HG02763 (cell line): ENCODE measurements around the gene MT1M.
"Not testable (repeated sequence)": the region's sequence is repeated elsewhere in the genome, so short reads cannot be mapped to it uniquely, and the experiment has no call there.

Experiments
- ATAC-seq: cut with Tn5 transposase; IDR thresholded peaks from one replicate; pipeline ENCODE4 v1.9.1; 2021; ENCODE audit warnings: mild to moderate bottlenecking, moderate library complexity; ENCODE audit not compliant: unreplicated experiment

MT1M gene

DNA sequence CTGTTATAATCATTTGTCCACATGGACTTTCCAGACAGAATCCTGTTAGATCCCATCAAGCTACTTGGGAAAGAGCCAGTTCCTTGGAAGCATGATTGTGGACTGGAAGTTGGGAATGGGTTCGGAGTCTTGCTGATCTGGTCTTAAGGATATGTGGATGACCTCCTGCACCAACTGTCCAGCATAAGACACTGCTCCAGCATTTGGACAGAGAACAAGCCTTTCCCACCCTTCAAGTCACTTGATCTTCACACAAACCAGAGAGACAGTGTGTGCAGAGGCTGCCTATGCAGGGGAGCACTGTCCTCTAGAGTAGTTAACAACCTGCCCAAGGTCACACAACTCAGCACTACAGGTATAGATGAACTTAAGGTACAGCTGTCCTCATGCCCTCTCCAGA is 13.4 kb downstream of the MT1M start:
- no peak for ATAC-seq

- ATAC-seq: no peak
Observed at GRCh38 chr16:56647641-56648431, 15.4 kb downstream of the MT1M start.

DNA sequence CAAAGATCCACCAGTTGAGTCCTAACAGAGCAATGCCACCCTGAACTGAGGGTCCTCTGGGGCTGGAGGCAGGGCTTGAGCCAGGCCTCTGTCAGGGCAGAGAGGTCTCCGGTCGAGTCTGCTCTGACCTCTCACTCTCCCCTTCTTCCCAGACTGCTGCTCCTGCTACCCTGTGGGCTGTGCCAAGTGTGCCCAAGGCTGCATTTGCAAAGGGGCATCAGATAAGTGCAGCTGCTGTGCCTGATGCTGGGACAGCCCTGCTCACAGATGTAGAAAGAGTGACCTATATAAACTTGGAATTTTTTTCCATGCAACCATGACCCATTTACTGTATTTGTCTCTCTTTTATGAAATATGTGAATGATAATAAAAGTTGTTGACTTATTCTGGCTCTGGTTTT is 16.8 kb downstream of the MT1M start:
- ATAC-seq: no peak

DNA sequence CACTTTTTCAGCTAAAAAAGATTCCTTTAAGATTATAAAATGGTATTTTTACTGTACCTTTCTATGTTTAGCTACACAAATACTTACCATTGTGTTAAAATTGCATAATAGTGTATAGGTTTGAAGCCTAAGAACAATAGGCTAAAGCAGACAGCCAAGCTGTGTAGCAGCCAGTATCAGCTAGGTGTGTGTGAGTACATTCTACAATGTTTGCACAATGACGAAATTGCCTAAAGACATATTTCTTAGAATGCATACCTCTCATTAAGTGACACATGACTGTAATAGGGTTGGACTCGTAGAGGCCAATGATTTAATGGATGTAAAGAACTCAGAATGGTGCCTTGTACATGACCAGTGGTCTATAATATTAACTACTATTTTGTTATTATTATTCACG is 17.4 kb downstream of the MT1M start:
- no peak for ATAC-seq

DNA sequence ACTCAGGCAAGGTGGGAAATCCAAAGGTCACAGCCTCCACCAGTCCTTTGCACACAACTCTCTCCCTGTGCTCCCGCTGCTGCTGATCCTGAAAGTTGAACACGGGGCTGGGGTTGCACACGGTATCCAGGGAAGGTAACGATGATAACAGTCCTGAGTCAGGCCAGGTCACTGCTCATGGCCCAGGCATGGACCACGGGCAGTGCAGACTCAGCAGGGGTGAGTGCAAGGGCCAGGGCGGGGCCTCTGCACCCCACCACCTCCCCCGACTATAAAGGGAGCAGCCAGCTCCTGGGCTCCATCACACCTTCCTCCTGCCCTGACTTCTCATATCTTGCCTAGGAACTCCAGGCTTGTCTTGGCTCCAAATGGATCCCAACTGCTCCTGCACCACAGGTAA is 19.1 kb downstream of the MT1M start, which contains the start of gene MT1B:
Gene MT1B (plus strand): TSS at position 301 of the 400 bp plus-strand sequence. CDS start 68 bp downstream, at position 369.
- no peak for ATAC-seq

DNA sequence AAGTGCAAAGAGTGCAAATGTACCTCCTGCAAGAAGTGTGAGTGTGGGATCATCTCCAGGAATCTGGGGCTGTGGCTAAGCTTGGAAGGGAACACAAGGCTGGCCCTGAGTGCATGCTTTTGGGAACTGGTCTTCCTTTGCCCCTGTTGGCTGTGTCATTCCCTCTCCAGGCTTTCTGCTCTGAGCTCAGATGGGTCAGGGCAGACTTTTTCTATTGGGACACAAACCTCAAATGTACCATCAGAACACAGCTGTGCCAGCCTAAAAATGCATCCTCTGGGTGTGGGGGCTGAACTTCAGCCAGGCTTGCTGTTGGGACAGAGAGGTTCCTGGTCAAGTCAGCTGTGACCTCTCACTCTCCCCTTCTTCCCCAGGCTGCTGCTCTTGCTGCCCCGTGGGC is 20.1 kb downstream of the MT1M start:
- no peak for ATAC-seq

DNA sequence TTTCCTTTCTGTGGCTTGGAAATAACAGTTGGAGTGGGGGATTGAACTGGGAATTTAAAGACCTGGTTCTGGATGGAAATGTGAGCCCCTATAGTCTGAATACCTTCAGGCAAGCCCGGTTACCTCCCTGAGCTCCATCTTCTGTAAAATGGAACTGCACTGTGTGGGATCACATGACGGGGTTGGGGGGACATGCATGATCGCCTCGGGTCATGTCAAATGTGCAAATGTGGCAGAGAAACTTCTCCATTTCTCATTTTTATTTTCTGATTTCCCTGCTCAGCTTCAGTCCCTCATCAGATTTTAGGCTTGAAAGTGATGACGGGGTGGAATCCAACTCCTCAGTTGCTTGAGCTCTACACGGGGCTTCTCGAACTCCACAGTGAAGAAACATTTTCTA is 20.8 kb downstream of the MT1M start:
- no peak for ATAC-seq

GRCh38 chr16:56657555-56658326 is 25.3 kb downstream of the MT1M start, which contains the start of gene MT1F:
MT1F (plus strand) TSS chr16:56657959; CDS start chr16:56658059, 100 bp downstream.
- no peak for ATAC-seq

DNA sequence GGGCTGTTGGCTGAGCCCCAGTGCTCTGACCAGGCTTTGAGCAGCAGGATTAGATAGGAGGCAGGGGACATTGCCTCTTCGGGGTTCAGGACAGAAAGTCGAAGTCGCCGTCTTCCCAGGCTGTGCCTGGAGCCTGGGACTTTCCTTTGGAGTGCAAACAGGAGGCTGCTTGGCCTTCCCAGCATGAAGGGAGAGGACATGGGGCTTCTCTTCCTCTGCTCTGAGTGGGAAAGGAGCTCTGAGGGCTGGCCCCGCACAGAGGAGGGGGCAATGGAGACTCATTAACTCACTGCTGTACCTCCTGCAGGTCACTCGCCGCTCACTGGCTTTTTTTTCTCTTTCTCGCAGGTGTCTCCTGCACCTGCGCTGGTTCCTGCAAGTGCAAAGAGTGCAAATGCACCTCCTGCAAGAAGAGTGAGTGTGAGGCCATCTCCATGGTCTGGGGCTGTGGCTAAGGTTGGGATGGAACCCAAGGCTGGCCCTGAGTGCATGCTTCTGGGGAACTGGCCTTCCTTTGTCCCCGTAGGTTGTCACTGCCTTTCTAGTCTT is 25.9 kb downstream of the MT1M start:
- no peak for ATAC-seq

- no peak for ATAC-seq
Observed at GRCh38 chr16:56662357-56663354, 30.2 kb downstream of the MT1M start.

DNA sequence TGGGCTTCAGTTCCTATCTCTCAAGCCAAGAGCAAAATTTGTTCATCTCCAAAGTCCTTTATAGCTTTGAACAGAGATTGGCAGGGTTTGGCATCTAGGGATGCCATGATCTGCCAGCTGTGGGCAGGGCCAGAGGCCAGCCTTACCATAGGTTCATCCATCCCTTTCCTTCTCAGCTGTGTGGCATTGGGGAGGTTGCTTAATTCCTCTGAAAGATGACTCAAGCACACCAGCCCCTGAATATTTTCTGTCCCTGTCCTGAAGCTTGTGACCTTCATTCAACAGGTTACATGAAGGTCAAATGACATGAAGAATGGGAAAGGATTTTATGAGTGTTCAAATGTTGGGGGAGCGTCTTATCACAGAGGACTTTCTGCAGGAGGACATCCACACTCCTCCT is 32.0 kb downstream of the MT1M start:
- no peak for ATAC-seq

GRCh38 chr16:56665286-56666261 is 33.1 kb downstream of the MT1M start:
- not testable (repeated sequence) for ATAC-seq

DNA sequence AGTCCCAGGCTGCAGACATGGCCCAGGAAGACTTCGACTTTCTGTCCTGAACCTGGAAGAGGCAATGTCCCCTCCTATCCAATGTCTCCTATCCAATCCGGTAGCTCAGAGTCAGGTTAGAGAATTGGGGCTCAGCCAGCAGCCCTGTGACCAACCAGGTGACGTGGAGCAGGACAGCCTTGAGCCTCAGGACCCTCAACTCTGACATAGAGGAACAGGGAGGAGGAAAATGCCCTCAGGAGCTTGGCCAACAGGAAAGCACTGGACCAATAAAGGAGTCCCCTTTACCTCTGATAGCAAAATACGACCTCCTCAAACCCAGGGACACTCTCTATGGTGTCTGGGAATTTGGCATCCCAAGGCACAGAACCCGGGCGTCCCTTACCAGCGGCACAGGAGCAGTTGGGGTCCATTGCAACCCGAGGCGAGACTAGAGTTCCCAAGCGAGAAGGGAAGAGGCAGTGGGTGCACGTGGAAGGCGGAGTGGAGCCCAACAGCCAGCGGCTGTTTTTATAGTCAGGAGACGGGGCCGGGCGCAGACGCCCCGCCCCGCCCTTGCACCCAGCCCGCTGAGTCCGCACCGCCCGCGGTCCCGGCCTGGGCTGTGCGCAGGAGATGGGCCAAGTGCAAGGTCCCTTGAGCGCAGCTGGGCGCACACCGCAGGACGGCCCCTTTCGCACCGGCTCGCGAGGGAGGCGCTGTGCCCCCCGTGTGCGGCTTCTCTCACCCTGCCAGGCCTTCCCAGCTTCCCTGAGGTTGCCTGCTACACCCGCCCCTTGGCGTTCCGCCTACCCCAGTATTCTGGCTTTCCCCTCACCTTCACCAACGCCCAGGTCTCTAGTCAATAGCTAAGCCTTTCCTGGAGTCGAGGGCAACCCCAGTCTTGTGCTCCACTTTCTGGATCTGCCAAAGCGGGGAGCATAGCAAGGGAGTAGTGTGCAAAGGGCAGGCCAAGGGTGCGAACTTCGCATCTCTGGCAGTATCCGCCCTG is 35.4 kb downstream of the MT1M start, which contains the start of gene MT1G:
Gene MT1G (minus strand): TSS at position 485 of the 991 bp plus-strand sequence. CDS start 72 bp downstream, at position 413.
- ATAC-seq: no peak

- no peak for ATAC-seq
Observed at GRCh38 chr16:56669005-56669839, 36.8 kb downstream of the MT1M start, which contains the start of gene MT1H. MT1H (plus strand) TSS chr16:56669814; CDS start chr16:56669885, 71 bp downstream.

- ATAC-seq: no peak
Observed at GRCh38 chr16:56669840-56670619, 37.6 kb downstream of the MT1M start.

GRCh38 chr16:56670620-56670934 is 38.1 kb downstream of the MT1M start:
- no peak for ATAC-seq
